Parathyroid adenoma (tissue), 2 donors: ENCODE measurements around the gene SPANXC.
"Not testable (repeated sequence)": the region's sequence is repeated elsewhere in the genome, so short reads cannot be mapped to it uniquely, and the experiment has no call there.

Experiments used
- H2AFZ ChIP-seq: fragments of 300-600 bp; sonication (generic); one replicate; pipeline ENCODE4 v1.7.0; 2017; ENCODE audit warnings: antibody characterized with exemption, mild to moderate bottlenecking
- H3K27ac ChIP-seq: fragments of 300-600 bp; sonication (generic); one replicate; pipeline ENCODE4 v1.7.0; 2017
- H3K27me3 ChIP-seq: fragments of 300-600 bp; sonication (generic); one replicate; pipeline ENCODE4 v1.7.0; 2017; ENCODE audit warnings: low read length; ENCODE audit not compliant: control insufficient read depth, insufficient read depth
- H3K36me3 ChIP-seq: fragments of 300-600 bp; sonication (generic); one replicate; pipeline ENCODE4 v1.7.0; 2017; ENCODE audit warnings: low read length; ENCODE audit not compliant: control insufficient read depth, insufficient read depth
- H3K4me1 ChIP-seq: fragments of 300-600 bp; sonication (generic); one replicate; pipeline ENCODE4 v1.7.0; 2017; ENCODE audit warnings: control low read depth
- H3K4me2 ChIP-seq: fragments of 300-600 bp; sonication (generic); one replicate; pipeline ENCODE4 v1.7.0; 2017; ENCODE audit warnings: low read length
- H3K4me3 ChIP-seq: fragments of 300-600 bp; sonication (generic); one replicate; pipeline ENCODE4 v1.7.0; 2017; ENCODE audit warnings: low read depth, low read length
- H3K79me2 ChIP-seq: fragments of 300-600 bp; sonication (generic); one replicate; pipeline ENCODE4 v1.7.0; 2017; ENCODE audit warnings: control low read depth
- H3K9ac ChIP-seq: fragments of 300-600 bp; sonication (generic); one replicate; pipeline ENCODE4 v1.7.0; 2017; ENCODE audit warnings: mild to moderate bottlenecking
- H3K9me3 ChIP-seq: fragments of 300-600 bp; sonication (generic); one replicate; pipeline ENCODE4 v1.7.0; 2017; ENCODE audit warnings: low read length; ENCODE audit not compliant: control insufficient read depth
- TF ChIP-seq, protein P1 (sequence below): fragments of 300-600 bp; sonication (generic); IDR thresholded peaks from one replicate; pipeline ENCODE4 v1.7.0; 2017; ENCODE audit warnings: antibody characterized with exemption, mild to moderate bottlenecking
- donor health status: primary hyperparathyroidism.

SPANXC gene, protein sequence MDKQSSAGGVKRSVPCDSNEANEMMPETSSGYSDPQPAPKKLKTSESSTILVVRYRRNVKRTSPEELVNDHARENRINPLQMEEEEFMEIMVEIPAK

DNA sequence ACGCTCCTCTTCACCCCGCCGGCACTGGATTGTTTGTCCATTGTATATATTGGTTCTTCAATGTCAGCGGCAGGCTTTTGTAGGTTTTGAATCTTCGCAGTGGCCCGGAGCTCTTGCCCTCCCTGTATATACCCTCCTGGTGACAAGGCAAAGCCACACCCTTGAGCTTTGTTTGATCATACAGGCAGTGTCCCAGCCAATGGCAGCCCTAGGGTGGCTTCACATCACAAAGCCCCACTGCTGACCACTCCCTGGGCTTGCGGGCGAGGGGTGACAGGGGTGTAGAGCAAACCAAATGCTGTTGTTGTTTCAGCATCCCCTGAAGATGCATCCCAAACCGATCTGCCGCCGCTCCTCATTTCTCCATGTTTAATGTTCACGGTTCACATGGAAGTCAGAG, at the start of gene SPANXC:
SPANXC (minus strand) TSS at position 101 of the 400 bp plus-strand sequence; CDS start at position 41, 60 bp downstream.
- not testable (repeated sequence) for H3K36me3 ChIP-seq, H3K27me3 ChIP-seq, H3K4me2 ChIP-seq, H2AFZ ChIP-seq, H3K9me3 ChIP-seq, H3K79me2 ChIP-seq, H3K4me3 ChIP-seq, H3K9ac ChIP-seq, H3K27ac ChIP-seq, H3K4me1 ChIP-seq

DNA sequence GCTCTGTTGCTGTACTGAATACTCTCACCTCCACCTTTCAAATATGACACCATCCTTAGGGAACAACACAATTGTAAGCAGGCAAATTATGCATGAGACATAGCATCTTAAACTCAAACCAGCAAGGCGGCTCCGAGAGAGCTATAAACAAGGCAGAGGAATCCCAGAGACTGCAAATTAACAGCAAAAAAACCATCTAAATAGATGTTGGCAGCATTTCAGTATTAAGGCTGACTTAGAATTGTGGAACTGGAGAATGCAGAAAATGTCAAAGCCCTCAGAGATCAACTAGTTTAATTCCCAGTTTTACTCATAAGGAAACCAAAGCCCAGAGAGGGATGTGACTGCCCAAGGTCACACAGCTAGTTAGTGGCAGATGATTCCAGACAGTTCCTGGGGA, 37.2 kb upstream of the SPANXC start:
- no peaks in the 10 kb centered on the region for H3K27me3 ChIP-seq
- no peaks in the 10 kb centered on the region for H3K9me3 ChIP-seq
- H2AFZ ChIP-seq = no peak overlapping the region
- H3K4me2 ChIP-seq = no peak overlapping the region
- no peak overlapping the region for H3K9ac ChIP-seq
- H3K36me3 ChIP-seq = no peaks in the 10 kb centered on the region
- H3K4me3 ChIP-seq = no peak overlapping the region
- H3K4me1 ChIP-seq = peaks cover 3% of the 10 kb centered on the region
- H3K79me2 ChIP-seq = no peaks in the 10 kb centered on the region
- TF ChIP-seq, protein P1, sequence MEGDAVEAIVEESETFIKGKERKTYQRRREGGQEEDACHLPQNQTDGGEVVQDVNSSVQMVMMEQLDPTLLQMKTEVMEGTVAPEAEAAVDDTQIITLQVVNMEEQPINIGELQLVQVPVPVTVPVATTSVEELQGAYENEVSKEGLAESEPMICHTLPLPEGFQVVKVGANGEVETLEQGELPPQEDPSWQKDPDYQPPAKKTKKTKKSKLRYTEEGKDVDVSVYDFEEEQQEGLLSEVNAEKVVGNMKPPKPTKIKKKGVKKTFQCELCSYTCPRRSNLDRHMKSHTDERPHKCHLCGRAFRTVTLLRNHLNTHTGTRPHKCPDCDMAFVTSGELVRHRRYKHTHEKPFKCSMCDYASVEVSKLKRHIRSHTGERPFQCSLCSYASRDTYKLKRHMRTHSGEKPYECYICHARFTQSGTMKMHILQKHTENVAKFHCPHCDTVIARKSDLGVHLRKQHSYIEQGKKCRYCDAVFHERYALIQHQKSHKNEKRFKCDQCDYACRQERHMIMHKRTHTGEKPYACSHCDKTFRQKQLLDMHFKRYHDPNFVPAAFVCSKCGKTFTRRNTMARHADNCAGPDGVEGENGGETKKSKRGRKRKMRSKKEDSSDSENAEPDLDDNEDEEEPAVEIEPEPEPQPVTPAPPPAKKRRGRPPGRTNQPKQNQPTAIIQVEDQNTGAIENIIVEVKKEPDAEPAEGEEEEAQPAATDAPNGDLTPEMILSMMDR = no peak
- no peak overlapping the region for H3K27ac ChIP-seq

DNA sequence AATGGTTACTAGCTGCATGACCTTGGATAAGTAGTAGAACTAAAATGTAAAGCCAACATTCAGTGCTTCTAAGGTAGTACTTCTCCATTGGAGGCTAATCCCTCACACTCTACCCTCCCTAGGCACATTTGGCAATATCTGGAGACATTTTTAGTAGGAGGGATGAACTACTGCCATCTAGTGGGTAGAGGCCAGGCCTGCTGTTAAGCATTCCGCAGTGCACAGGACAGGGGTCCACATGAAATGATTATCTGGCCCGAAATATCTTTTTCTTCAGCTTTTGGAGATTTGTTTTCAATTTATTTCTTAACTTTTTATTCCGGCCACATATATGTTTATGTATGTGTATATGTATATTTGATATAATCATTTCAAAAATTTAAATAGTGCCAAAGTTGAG, 36.0 kb upstream of the SPANXC start:
- Histone ChIP-seq H3K36me3 (no peaks in the 10 kb centered on the region), H2AFZ (no peak overlapping the region), H3K9ac (no peak overlapping the region), H3K9me3 (no peaks in the 10 kb centered on the region), H3K79me2 (no peaks in the 10 kb centered on the region), H3K4me2 (no peak overlapping the region), H3K27ac (no peak overlapping the region), H3K27me3 (no peaks in the 10 kb centered on the region), H3K4me3 (no peak overlapping the region), H3K4me1 (peaks cover 3% of the 10 kb centered on the region)
- TF ChIP-seq, protein P1 = peak; percentile 51

DNA sequence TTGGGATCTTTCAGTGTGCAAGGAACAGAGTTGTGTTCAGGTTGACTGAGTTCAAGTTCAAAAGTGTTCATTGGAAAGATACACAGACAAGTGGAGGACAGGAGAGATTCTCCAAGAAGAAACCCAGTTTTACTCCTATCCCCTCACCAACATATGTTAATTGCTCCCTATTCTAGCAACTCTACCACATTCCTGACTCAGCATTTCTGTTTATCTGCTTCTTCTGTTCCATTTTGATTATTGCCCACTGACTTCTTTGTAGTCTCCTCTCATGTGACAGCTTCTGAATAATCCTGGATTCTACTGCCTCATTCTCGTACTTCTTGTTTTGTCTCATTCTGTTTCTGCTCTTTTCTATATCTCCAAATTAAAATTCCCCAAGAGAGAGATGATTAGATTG, 15.8 kb upstream of the SPANXC start:
- no peak overlapping the region for H3K4me2 ChIP-seq
- no peaks in the 10 kb centered on the region for H3K4me1 ChIP-seq
- no peak overlapping the region for H2AFZ ChIP-seq
- no peaks in the 10 kb centered on the region for H3K79me2 ChIP-seq
- no peak overlapping the region for H3K9ac ChIP-seq
- no peaks in the 10 kb centered on the region for H3K27me3 ChIP-seq
- no peaks in the 10 kb centered on the region for H3K36me3 ChIP-seq
- H3K27ac ChIP-seq = no peak overlapping the region
- H3K4me3 ChIP-seq = no peak overlapping the region
- TF ChIP-seq, protein P1 = no peak
- no peaks in the 10 kb centered on the region for H3K9me3 ChIP-seq

DNA sequence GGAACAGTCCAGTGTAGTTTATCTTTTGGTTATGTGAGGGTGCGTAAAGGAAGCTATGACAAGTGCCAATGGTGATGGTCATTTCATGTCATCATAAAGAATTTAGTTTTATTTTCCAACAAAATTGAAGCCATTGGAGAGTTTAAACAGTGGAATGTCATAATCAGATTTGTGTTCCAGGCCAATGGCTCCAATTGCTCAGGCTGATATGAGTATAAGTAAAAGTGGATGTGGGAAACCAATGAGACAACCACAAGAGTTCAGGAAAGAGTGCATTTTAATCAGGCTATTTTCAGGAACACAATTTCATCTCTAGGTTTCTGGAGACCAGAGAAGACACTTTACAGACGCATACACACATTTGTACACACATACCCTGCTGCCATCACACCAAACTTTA, 20.7 kb downstream of the SPANXC start:
- no peaks in the 10 kb centered on the region for H3K4me1 ChIP-seq
- H3K27ac ChIP-seq = no peak overlapping the region
- H3K36me3 ChIP-seq = no peaks in the 10 kb centered on the region
- no peak overlapping the region for H3K9ac ChIP-seq
- H3K4me2 ChIP-seq = no peak overlapping the region
- no peaks in the 10 kb centered on the region for H3K79me2 ChIP-seq
- TF ChIP-seq, protein P1 = no peak
- no peaks in the 10 kb centered on the region for H3K27me3 ChIP-seq
- no peak overlapping the region for H3K4me3 ChIP-seq
- H3K9me3 ChIP-seq = no peaks in the 10 kb centered on the region
- no peak overlapping the region for H2AFZ ChIP-seq
